ENCODE data around the gene NELL1.

NELL1 gene

DNA sequence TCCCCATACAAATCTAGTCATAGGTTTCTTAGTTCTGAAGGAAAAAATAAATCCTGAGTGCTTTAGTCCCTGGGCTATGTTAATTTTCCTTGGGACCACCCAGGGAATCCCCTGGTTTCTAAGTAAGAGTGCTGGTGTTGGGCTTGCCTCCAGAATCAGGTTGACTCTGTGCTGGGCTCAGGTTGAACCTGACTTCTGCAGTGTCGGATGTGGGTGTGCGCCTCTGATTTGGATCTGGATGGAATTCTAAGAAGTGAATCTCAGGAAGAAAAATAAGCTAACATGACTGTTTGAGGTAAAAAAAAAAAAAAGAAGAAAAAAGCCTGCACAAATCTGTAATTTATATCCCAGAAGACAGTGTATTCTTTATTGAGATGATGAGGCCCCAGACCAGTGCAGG lies 29.0 kb upstream of the NELL1 start:
- TF ChIP-seq, protein P1, sequence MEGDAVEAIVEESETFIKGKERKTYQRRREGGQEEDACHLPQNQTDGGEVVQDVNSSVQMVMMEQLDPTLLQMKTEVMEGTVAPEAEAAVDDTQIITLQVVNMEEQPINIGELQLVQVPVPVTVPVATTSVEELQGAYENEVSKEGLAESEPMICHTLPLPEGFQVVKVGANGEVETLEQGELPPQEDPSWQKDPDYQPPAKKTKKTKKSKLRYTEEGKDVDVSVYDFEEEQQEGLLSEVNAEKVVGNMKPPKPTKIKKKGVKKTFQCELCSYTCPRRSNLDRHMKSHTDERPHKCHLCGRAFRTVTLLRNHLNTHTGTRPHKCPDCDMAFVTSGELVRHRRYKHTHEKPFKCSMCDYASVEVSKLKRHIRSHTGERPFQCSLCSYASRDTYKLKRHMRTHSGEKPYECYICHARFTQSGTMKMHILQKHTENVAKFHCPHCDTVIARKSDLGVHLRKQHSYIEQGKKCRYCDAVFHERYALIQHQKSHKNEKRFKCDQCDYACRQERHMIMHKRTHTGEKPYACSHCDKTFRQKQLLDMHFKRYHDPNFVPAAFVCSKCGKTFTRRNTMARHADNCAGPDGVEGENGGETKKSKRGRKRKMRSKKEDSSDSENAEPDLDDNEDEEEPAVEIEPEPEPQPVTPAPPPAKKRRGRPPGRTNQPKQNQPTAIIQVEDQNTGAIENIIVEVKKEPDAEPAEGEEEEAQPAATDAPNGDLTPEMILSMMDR (IDR thresholded peaks at IDR 0.05; ENCODE audit: insufficient read depth, low read depth, low read length, missing control alignments) = no peak
- H3K4me3 ChIP-seq (ENCODE audit: low read depth, low read length) = no peak overlapping the region
- no peak for DNase-seq (ENCODE audit: low read depth)

DNA sequence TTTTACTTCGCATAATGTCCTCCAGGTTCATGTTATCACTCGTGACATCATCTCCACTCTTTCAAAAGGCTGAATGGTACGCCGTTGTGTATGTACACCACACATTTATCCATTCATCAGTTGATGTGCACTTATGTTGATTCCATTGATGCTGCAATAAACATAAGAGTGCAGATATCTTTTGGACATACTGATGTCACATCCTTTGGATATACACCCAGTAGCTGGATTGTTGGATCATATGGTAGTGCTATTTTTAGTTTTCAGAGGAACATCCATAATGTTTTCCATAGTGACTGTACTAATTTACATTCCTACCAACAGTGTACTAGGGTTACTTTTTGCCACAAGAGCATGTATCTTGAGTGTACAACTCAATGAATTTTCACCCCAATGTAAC lies 25.0 kb upstream of the NELL1 start:
- H3K4me3 ChIP-seq (ENCODE audit: low read depth, low read length) = no peak overlapping the region
- DNase-seq (ENCODE audit: low read depth) = no peak
- TF ChIP-seq, protein P1 (IDR thresholded peaks at IDR 0.05; ENCODE audit: insufficient read depth, low read depth, low read length, missing control alignments) = no peak

DNA sequence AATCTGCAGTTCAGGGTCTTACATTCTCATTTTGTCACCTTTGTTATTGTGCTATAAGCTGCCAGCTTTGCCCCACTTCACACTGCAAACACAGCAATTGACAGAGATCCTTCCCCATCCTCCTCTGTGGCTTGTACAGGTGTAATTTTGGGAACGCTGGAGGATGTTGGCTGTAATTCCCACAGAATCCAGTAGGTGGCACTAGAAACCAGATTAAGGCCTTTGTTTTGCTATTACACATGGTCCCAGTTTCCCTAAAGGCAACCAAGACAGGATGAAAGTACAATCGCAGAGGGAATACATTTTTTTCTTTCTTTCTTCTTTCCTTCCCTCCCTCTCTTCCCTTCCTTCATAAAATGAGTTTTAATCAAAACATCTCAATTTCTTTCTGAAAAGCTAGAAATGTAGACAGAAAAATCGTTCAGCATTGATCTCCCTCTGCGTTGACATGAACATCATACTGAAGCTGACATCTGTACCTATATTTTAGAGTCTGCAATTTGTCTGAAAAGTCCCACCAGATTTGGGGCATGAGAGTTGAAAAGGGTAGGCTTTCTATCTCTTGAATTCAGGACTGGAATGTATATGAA lies 21.3 kb upstream of the NELL1 start:
- DNase-seq (ENCODE audit: low read depth) = peak; percentile 42
- TF ChIP-seq, protein P1 (IDR thresholded peaks at IDR 0.05; ENCODE audit: insufficient read depth, low read depth, low read length, missing control alignments) = peak; percentile 84
- H3K4me3 ChIP-seq (ENCODE audit: low read depth, low read length) = no peak overlapping the region

DNA sequence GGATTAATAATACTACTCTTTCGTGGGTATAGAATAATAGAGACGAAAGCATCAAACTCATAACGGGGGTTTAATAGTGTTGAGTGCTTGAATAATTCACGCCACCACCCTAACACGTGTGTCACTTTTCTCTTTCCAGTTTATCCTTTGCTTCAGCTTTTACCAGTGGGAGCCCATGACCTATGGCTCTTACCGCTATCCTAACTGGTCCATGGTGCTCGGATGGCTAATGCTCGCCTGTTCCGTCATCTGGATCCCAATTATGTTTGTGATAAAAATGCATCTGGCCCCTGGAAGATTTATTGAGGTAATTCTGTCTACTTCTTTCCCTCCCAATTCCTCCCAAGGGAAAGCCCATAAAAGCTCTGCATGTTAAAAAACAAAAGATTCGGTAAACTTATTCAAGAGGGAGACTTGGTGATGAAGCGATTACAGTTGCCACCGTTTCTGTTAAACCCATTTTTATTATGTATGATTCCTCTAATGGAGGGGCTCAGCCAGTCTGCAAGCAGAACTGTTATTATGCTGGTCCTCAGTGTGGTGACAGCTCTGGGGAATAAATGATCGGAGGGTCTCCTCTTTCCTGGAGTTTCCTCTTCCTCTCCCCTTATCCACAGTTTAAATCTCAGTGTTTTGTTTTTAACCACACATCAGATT lies 17.1 kb upstream of the NELL1 start:
- no peak overlapping the region for H3K4me3 ChIP-seq (ENCODE audit: low read depth, low read length)
- TF ChIP-seq, protein P1 (IDR thresholded peaks at IDR 0.05; ENCODE audit: insufficient read depth, low read depth, low read length, missing control alignments) = no peak
- DNase-seq (ENCODE audit: low read depth) = no peak

DNA sequence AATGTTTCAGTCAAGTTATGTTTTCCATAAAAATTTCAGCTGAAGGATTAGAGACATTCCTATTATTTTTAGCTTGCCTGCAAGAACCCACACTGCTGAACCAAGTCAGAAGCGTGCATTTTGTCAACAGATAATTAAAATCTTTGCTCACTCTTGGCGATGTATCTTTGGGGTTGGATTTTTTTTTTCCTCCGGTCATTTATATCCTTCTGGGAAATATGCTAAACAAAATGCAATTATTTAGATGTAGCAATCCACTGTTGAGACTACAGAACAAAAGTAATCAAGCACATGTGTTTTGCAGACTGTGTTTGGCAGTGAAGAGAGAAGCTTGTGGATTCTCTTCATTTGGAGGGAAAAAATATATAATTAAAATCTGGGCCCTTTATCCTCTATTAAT lies 15.3 kb upstream of the NELL1 start:
- TF ChIP-seq, protein P1 (IDR thresholded peaks at IDR 0.05; ENCODE audit: insufficient read depth, low read depth, low read length, missing control alignments) = no peak
- no peak for DNase-seq (ENCODE audit: low read depth)
- no peak overlapping the region for H3K4me3 ChIP-seq (ENCODE audit: low read depth, low read length)

DNA sequence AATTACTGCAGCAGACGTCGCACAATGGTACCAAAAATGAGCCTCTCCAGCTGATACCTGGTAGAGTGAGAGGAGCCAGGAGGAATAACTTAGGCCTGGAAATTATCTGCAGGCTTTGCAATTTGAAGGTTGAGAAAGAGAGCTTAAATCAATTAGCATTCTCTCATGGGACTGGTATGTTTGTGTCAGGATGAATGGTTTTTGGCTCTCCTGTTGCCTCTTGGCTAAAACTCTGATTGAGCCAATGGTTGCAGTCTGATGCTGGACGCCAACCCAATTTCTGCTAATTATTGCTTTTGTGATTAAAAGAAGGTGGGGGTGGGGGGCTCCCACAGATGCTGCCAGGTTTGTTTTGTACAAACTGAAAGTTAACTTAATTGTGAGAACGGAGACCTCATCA lies 12.5 kb upstream of the NELL1 start:
- TF ChIP-seq, protein P1 (IDR thresholded peaks at IDR 0.05; ENCODE audit: insufficient read depth, low read depth, low read length, missing control alignments) = no peak
- no peak for DNase-seq (ENCODE audit: low read depth)
- no peak overlapping the region for H3K4me3 ChIP-seq (ENCODE audit: low read depth, low read length)

DNA sequence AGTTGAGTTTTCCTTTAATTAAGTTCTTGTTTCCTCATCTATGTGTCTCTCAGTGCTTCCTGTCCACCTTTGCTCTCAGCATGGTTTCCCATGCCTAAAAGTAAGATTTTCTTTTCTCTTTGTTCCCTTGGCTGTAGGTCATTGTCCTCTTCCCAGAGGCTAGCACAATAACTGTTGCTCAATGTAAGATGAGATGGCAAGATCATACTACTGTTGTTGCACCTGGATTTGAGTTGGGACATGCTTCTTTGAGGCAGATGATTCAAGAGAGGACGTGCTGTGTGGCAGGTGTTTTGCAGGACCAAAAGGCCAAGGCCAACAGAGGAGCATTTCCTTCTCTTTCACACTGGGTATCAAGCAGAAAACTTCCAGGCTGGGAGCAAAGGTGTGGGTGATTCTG lies 11.3 kb upstream of the NELL1 start:
- TF ChIP-seq, protein P1 (IDR thresholded peaks at IDR 0.05; ENCODE audit: insufficient read depth, low read depth, low read length, missing control alignments) = no peak
- no peak for DNase-seq (ENCODE audit: low read depth)
- H3K4me3 ChIP-seq (ENCODE audit: low read depth, low read length) = no peak overlapping the region

All from GM12865 (cell line).